Stimulated activated CD4-positive, alpha-beta T cell treated with anti-CD3 and anti-CD28 coated beads, Interleukin-1b, Interleukin-23, amount 100 ng/mL, for 24 hours (primary cell): Measurements from ENCODE around the gene DMRTB1.
"Not testable (repeated sequence)": the region's sequence is repeated elsewhere in the genome, so short reads cannot be mapped to it uniquely, and the experiment has no call there.

Source experiments
- DNase-seq, 4 experiments: peaks; one replicate each; pipeline ENCODE4 v3.0.0-alpha.2; 2020; ENCODE audit warnings: low read depth in 4 of 4, low spot score in 1 of 4

The DMRTB1 gene

GRCh38 chr1:53434405-53435007, 24.7 kb upstream of the DMRTB1 start:
- DNase-seq, result not testable (repeated sequence)

DNA sequence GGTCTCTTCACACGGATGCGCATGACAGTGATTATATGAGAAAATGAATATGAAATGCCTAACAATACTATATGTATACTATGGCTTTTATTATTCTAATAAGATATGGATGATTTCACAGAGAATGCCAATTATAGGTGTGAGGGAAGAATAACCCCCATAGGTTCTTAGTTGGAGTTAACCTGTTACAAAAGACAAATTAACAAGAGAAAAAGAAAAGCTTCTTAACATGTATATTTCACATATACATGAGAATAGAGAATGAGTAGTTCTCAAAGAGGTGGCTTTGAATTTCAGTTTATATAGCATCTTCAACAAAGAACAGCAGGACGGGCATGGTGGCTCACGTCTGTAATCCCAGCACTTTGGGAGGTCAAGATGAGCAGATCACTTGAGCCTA, 24.0 kb upstream of the DMRTB1 start:
- DNase-seq, result no peak

GRCh38 chr1:53438427-53439336, 20.5 kb upstream of the DMRTB1 start:
- no peak for DNase-seq

GRCh38 chr1:53439337-53440207, 19.6 kb upstream of the DMRTB1 start:
- no peak for DNase-seq

DNA sequence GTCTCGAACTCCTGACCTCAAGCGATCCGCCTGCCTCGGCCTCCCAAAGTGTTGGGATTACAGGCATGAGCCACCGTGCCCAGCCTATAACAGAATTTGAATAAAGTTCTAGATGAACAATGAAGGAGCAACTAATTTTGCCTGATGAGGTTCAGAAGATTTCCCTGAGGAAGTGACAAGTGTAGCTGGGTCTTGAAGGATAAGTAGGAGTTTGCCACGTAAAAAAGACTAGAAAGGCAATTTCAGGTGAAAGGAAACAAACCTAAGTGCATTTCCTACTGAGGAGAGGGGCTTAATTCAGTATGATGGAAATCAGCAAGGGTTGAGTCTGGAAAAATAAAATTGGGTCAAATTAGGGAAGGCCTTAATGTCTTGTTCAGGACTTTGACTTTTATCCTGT, 18.6 kb upstream of the DMRTB1 start:
- DNase-seq, result no peak

- no peak for DNase-seq
Measured at GRCh38 chr1:53442299-53442698, 16.9 kb upstream of the DMRTB1 start.

- DNase-seq, result no peak
Measured at GRCh38 chr1:53446051-53446450, 13.1 kb upstream of the DMRTB1 start.

GRCh38 chr1:53447413-53447812, 11.8 kb upstream of the DMRTB1 start:
- no peak for DNase-seq

- no peak for DNase-seq
Measured at GRCh38 chr1:53448241-53448841, 10.9 kb upstream of the DMRTB1 start.

GRCh38 chr1:53449021-53449420, 10.2 kb upstream of the DMRTB1 start:
- DNase-seq, result no peak

- DNase-seq, result no peak
Measured at GRCh38 chr1:53449693-53450092, 9.5 kb upstream of the DMRTB1 start.

DNA sequence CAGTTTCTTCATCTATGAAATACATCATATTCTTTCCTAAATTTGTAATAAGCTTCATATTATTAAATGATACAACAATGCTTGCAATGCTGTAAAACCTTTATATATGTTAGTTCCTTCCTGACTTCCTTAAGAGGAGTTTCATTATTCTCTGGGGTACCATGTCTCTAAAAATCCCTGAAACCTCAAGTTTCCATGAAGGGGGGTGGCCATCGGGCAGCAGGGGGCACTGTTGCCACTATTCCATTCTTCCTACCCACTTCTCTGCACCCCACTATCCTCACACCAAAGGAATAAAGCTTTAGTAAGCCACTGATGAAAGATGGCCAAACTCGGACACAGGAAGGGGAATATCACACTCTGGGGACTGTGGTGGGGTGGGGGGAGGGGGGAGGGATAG, 9.0 kb upstream of the DMRTB1 start:
- no peak for DNase-seq

DNA sequence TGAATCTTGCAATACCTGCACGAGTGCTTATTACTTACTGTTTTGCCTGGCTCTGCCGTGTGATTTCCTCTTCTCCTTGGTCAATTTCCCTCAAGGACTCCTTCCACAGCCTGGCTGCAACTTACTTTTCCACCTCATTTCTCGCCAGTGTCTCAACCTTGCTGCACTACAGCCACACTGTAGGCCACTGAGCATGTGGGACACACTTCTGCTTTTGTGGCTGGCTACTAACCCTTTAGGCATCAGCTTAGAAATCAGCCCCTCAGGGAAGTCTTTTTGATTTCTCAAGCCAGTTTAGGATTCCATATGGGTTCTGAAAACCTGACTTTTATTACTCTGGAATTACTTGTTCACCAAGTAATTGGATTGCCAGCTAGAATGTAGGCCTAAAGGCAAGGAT, 5.2 kb upstream of the DMRTB1 start:
- DNase-seq, result no peak

DNA sequence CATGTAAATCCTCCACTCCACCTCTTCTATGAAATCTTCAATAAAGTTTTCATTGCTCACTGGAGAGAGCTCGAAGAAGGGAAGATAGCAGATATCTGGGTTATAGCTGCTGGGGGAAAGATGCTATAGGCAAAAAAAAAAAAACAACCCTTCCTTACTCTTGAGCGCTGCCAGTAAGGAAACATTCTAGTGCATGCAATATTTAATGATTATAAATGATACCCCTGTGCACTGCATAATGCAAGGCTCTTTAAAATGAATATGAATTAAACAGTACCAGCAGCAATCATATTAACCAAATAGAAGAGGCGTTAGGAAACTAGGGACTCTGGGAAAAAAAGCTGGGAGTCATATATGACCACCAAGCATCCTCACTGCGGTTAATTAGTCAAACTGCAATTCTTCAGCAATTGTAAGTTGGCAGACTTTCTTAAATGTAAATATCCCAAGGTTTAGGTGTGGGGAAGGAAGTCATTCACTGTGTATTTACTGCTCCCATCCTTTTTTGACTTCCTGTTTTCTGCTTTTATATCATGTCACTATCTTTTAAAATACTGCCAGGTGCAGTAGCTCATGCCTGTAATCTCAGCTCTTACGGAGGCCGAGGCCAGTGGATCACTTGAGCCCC, 3.7 kb upstream of the DMRTB1 start:
- DNase-seq, result no peak

DNA sequence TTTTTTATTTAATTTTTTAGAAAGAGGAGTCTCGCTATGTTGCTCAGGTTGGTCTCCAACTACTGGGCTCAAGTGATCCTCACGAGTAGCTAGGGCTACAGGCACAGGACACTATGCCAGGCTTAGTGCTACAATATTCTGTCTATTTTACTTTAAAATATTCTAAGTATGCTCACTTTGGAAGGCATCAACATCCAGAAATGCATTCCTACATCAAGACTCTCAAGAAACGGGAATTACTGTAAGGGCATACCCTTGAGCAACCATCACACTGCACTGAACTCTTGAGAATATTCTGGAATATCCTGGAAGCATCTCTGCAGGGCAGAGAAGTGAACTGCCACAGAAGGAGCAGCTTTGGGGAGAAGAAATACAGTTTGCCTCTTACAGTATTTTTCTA, 565 bp upstream of the DMRTB1 start:
- no peak for DNase-seq

- DNase-seq, result no peak
Measured at GRCh38 chr1:53460211-53460634, 1.0 kb downstream of the DMRTB1 start.

- no peak for DNase-seq
Measured at GRCh38 chr1:53460666-53461322, 1.6 kb downstream of the DMRTB1 start.

GRCh38 chr1:53461323-53462044, 2.3 kb downstream of the DMRTB1 start:
- no peak for DNase-seq

DNA sequence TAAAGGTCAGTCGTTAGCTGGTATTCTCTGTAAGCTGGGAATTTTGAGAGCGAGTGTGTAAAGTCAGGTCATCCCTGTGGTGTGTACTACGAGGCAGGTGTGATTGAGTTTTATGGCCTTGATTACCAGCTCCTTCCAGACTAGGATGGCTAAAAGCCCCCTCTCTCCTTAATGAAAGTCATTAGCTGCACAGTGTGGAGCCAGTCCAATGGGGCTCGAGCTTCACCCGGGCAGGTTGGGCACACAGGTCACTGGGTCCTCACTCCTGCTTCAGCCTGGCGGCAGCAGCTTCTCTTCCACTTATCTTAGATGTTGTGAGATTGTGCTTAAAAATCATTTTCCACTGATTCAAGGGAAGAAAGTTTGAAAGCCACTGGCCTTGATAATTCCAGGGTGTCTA, 3.0 kb downstream of the DMRTB1 start:
- DNase-seq, result no peak
